GM12878 (cell line): ENCODE results near the gene HSPE1. TPM values are rescaled to one million over a fixed set of nuclear protein-coding genes. Genes with fewer than 3 reads are reported as not detected.

Experiments
- ATAC-seq: fragments of 200-7000 bp; cut with Tn5 transposase; 3 replicates; pipeline ENCODE4 v1.9.1; 2020; ENCODE audit warnings: mild to moderate bottlenecking, moderate library complexity
- BruUV-seq: library from RNA; stranded (reverse); fragments of 400-500 nt; replicated peaks from 2 replicates; lab custom pipeline; 2021; lab: Mats Ljungman, UMichigan
- CTCF ChIA-PET: fragments of 300-600 bp; sonication (Branson Sonifier 250); formaldehyde crosslinking; extraction: SDS; loops from one replicate; lab custom pipeline; 2021; ENCODE audit warnings: inconsistent platforms; lab: Yijun Ruan, JAX
- POLR2A ChIA-PET: fragments of 350-600 bp; formaldehyde crosslinking; extraction: SDS; loops from one replicate; lab custom pipeline; 2021; ENCODE audit warnings: inconsistent platforms; lab: Charles Lee
- RAD21 ChIA-PET: fragments of 300-600 bp; sonication (Branson Sonifier 250); formaldehyde crosslinking; loops from one replicate; lab custom pipeline; 2023; ENCODE audit warnings: antibody characterized with exemption; ENCODE audit not compliant: unreplicated experiment; lab: Charles Lee
- SMC1A ChIA-PET: fragments of 300-600 bp; sonication (Branson Sonifier 250); formaldehyde crosslinking; loops from one replicate; lab custom pipeline; 2023; ENCODE audit not compliant: unreplicated experiment, uncharacterized antibody; lab: Charles Lee
- DNase-seq: peaks from one replicate; pipeline ENCODE4 v3.0.0-alpha.2; 2011; ENCODE audit warnings: low read depth, low spot score
- FAIRE-seq: peaks from 3 replicates; lab custom pipeline; 2011; peaks lifted over from hg19 to GRCh38; lab: Jason Lieb, UNC
- H2AFZ ChIP-seq: 2 replicates; pipeline ENCODE4 v1.6.0; 2011; ENCODE audit warnings: low read depth, low read length, control low read depth; ENCODE audit not compliant: control insufficient read depth
- H3K27ac ChIP-seq: 2 replicates; pipeline ENCODE4 v1.5.1; 2011; ENCODE audit warnings: control low read depth; ENCODE audit not compliant: control insufficient read depth, insufficient read depth
- H3K27me3 ChIP-seq, 2 experiments: replicated peaks in 1 of 2; 2 replicates each; pipeline versions ENCODE4 v1.6.0 to v1.6.1; 2011; ENCODE audit warnings: low read length in 1 of 2; ENCODE audit not compliant: control insufficient read depth in 2 of 2, insufficient read depth in 2 of 2
- H3K36me3 ChIP-seq, 2 experiments: 2 replicates each; pipeline ENCODE4 v1.5.1; 2011; ENCODE audit warnings: low read length in 1 of 2; ENCODE audit not compliant: control insufficient read depth in 2 of 2, insufficient read depth in 2 of 2
- H3K4me1 ChIP-seq: 2 replicates; pipeline ENCODE4 v1.6.1; 2011; ENCODE audit warnings: mild to moderate bottlenecking, low read length, moderate library complexity, mixed read lengths; ENCODE audit not compliant: control insufficient read depth, insufficient read depth
- H3K4me2 ChIP-seq: 2 replicates; pipeline ENCODE4 v1.6.0; 2011; ENCODE audit warnings: control low read depth; ENCODE audit not compliant: control insufficient read depth, insufficient read depth
- H3K4me3 ChIP-seq: fragments of 200-600 bp; sonication (generic); 2 replicates; pipeline ENCODE4 v1.5.1; 2016
- H3K79me2 ChIP-seq: 2 replicates; pipeline ENCODE4 v1.6.0; 2011; ENCODE audit warnings: low read length; ENCODE audit not compliant: control insufficient read depth, insufficient read depth
- H3K9ac ChIP-seq: 2 replicates; pipeline ENCODE4 v1.8.0; 2011; ENCODE audit warnings: low read length, control low read depth, mixed read lengths; ENCODE audit not compliant: control insufficient read depth, insufficient read depth
- H3K9me3 ChIP-seq: replicated peaks from 3 replicates; pipeline ENCODE4 v1.5.1; 2011; ENCODE audit warnings: mild to moderate bottlenecking, low read length; ENCODE audit not compliant: control insufficient read depth, insufficient read depth
- H4K20me1 ChIP-seq: 2 replicates; pipeline ENCODE4 v1.6.0; 2011; ENCODE audit not compliant: control insufficient read depth, insufficient read depth
- BACH1 ChIP-seq: fragments of 450-650 bp; IDR thresholded peaks from 2 replicates; pipeline ENCODE4 v1.6.1; 2017; ENCODE audit warnings: mild to moderate bottlenecking, borderline replicate concordance
- CEBPB ChIP-seq, 2 experiments: fragments of 150-350 bp in 1 of 2; IDR thresholded peaks; 2 replicates each; pipeline ENCODE4 v1.6.1; 2012 to 2014; ENCODE audit warnings: low read depth in 2 of 2, low read length in 2 of 2, borderline replicate concordance in 1 of 2, inconsistent platforms in 1 of 2
- CHD1 ChIP-seq: IDR thresholded peaks from 2 replicates; pipeline ENCODE4 v1.6.1; 2012; ENCODE audit warnings: low read depth, low read length, improper control_type of control experiment
- ESRRA ChIP-seq: IDR thresholded peaks from 2 replicates; pipeline ENCODE4 v1.6.1; 2012; ENCODE audit warnings: mild to moderate bottlenecking, low read length, improper control_type of control experiment
- EZH2 ChIP-seq: IDR thresholded peaks from 2 replicates; pipeline ENCODE4 v1.6.1; 2012; ENCODE audit warnings: low read depth, mild to moderate bottlenecking, control low read depth, inconsistent platforms, low read length, borderline replicate concordance; ENCODE audit not compliant: control insufficient read depth
- MXI1 ChIP-seq: fragments of 150-350 bp; IDR thresholded peaks from 2 replicates; pipeline ENCODE4 v1.6.1; 2011; ENCODE audit warnings: low read depth, mild to moderate bottlenecking, inconsistent platforms, low read length, improper control_type of control experiment
- MYB ChIP-seq: fragments of 150-350 bp; IDR thresholded peaks from 2 replicates; pipeline ENCODE4 v1.6.1; 2014; ENCODE audit warnings: mild to moderate bottlenecking, low read depth, low read length, borderline replicate concordance
- NFIC ChIP-seq: IDR thresholded peaks from 2 replicates; pipeline ENCODE4 v1.6.1; 2012; ENCODE audit warnings: low read depth, mild to moderate bottlenecking, inconsistent platforms, low read length, moderate library complexity
- PAX8 ChIP-seq: fragments of 450-650 bp; IDR thresholded peaks from 2 replicates; pipeline ENCODE4 v1.6.1; 2017; ENCODE audit warnings: mild to moderate bottlenecking, moderate library complexity
- POLR2A ChIP-seq: IDR thresholded peaks from 2 replicates; pipeline ENCODE4 v1.6.1; 2011; ENCODE audit warnings: low read depth, mild to moderate bottlenecking, low read length
- SP1 ChIP-seq: IDR thresholded peaks from one replicate; pipeline ENCODE4 v1.6.1; 2011; ENCODE audit warnings: low read depth, low read length
- ZBED1 ChIP-seq: IDR thresholded peaks from 2 replicates; pipeline ENCODE4 v1.6.1; 2016; ENCODE audit warnings: borderline replicate concordance
- ZSCAN29 ChIP-seq: fragments of 450-650 bp; IDR thresholded peaks from 2 replicates; pipeline ENCODE4 v1.6.1; 2017; ENCODE audit warnings: mild to moderate bottlenecking, moderate library complexity
- WGBS: methylation state at CpG from one replicate; pipeline ENCODE4 v1.1.6; 2016; ENCODE audit warnings: low lambda C conversion rate; ENCODE audit not compliant: insufficient replicate concordance, insufficient coverage; ENCODE audit errors: missing lambda C conversion rate; 5-methylcytosine and 5-hydroxymethylcytosine counted together
- in situ Hi-C: fragments of 300-500 bp; cut with MboI; formaldehyde crosslinking; loops from 9 replicates; pipeline ENCODE4 v1.14.3; 2018; ENCODE audit warnings: mixed read lengths
- intact Hi-C: fragments of 100-400 bp; cut with micrococcal nuclease; formaldehyde crosslinking; loops from one replicate; pipeline ENCODE4 v1.14.2; 2022; ENCODE audit not compliant: unreplicated experiment
- polyA plus RNA-seq, 11 experiments: library from polyadenylated mRNA; depleted of rRNA in 4 of 11; unstranded in 6 of 11; stranded (reverse) in 5 of 11; fragments of >200 nt; fragmentation: Nextera tagmentation in 4 of 11; fragmentation: Illumina TruSeq in 1 of 11; extraction: Ambion mirVana in 4 of 11; extraction: Trizol in 1 of 11; gene quantifications; 1 replicate in 1 of 11; 2 replicates in 10 of 11; pipeline versions ENCODE4 v1.2.1 to v1.2.3, GENCODE V29; 2011 to 2016; ENCODE audit warnings: inconsistent platforms in 2 of 11, missing spikeins in 2 of 11, low read depth in 1 of 11
- total RNA-seq, 4 experiments: library from RNA; depleted of rRNA in 3 of 4; stranded (reverse); fragments of >200 nt in 3 of 4; fragmentation: Illumina TruSeq in 1 of 4; extraction: Trizol in 1 of 4; gene quantifications; 2 replicates each; pipeline versions ENCODE4 v1.2.1 to v1.2.3, GENCODE V29; 2013 to 2021
- TF ChIP-seq, protein P1 (sequence below): fragments of 150-350 bp; IDR thresholded peaks from 2 replicates; pipeline ENCODE4 v1.6.1; 2016; ENCODE audit warnings: low read depth, low read length
- TF ChIP-seq, protein P2 (sequence below): fragments of 450-650 bp; IDR thresholded peaks from 2 replicates; pipeline ENCODE4 v1.6.1; 2018; ENCODE audit warnings: borderline replicate concordance, mild to moderate bottlenecking; ENCODE audit not compliant: partially characterized antibody
- TF ChIP-seq, protein P3 (sequence below): fragments of 450-650 bp; IDR thresholded peaks from 2 replicates; pipeline ENCODE4 v1.6.1; 2017; ENCODE audit warnings: antibody characterized with exemption, mild to moderate bottlenecking, moderate library complexity

Gene HSPE1
- total and polyA plus RNA-seq, 10 of the 15 experiments (the other 5 are each of a cell fraction or from before 2014, with no cell fraction given), result 180 to 1,096 (median 505) TPM

DNA sequence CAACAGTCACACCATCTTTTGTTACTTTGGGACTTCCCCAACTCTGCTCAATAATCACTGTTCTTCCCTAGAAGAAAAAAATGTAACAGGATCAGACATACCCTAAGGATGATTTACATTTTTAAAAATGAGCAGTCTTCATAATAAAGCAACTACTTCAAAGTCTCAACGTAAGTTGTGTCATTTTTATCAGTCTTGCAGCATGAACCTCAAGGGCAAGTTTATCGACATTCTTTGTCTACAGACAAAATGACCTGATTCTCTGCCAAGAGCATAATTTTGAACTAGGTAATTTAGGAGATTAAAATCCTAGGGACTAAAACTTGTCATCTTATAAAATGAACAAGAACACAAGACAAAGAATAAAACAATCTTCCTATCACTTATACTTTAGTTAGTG, 2.9 kb upstream of the HSPE1 start:
- Histone ChIP-seq H3K4me3 (peak overlapping the region; percentile 88), H3K36me3 (peaks cover 5 to 32% of the 10 kb centered on the region in 2 experiments), H3K4me1 (peaks cover 13% of the 10 kb centered on the region), H3K79me2 (peaks cover 92% of the 10 kb centered on the region), H3K9me3 (no peaks in the 10 kb centered on the region), H3K27me3 (no peaks in the 10 kb centered on the region), H4K20me1 (no peaks in the 10 kb centered on the region), H2AFZ (no peak overlapping the region), H3K27ac (peak overlapping the region; percentile 24; the same call in 1 of the 2 replicates), H3K4me2 (peak overlapping the region; percentile 93), H3K9ac (peak overlapping the region; percentile 70)
- POLR2A ChIA-PET, result interaction anchor here (1.0 to 12.1 kb wide), 5 partner anchors 18 to 64 kb away, joined by 4 to 156 read pairs (median 43); partner anchors contain the start of genes COQ10B, MOB4 and SF3B1
- in situ Hi-C loops (no loop called here), intact Hi-C loops (loop anchor here (2.0 to 5.0 kb wide), 3 partner anchors 69 to 280 kb away; no protein-coding TSS in a partner anchor)
- WGBS, result 0% methylated on average over 2 of the region's 2 CpGs
- no peak for FAIRE-seq
- DNase-seq, result no peak
- RAD21 ChIA-PET, result interaction anchor here (1.2 to 4.2 kb wide), 3 partner anchors 52 to 208 kb away, joined by 3 to 22 read pairs (median 4); partner anchors contain the start of gene MARS2
- CTCF ChIA-PET, result interaction anchor here (1.2 to 1.5 kb wide), 2 partner anchors 65 to 108 kb away, joined by 3 to 4 read pairs; no protein-coding TSS in a partner anchor
- SMC1A ChIA-PET, result interaction anchor here (1.1 to 1.5 kb wide), 4 partner anchors 8 to 63 kb away, joined by 3 to 5 read pairs (median 3); partner anchors contain the start of gene SF3B1
- no TSS peak for BruUV-seq
- no peak for ATAC-seq
- TF ChIP-seq ZSCAN29, result no peak
- TF ChIP-seq CHD1, result no peak
- TF ChIP-seq NFIC, result no peak
- TF ChIP-seq, protein P1, sequence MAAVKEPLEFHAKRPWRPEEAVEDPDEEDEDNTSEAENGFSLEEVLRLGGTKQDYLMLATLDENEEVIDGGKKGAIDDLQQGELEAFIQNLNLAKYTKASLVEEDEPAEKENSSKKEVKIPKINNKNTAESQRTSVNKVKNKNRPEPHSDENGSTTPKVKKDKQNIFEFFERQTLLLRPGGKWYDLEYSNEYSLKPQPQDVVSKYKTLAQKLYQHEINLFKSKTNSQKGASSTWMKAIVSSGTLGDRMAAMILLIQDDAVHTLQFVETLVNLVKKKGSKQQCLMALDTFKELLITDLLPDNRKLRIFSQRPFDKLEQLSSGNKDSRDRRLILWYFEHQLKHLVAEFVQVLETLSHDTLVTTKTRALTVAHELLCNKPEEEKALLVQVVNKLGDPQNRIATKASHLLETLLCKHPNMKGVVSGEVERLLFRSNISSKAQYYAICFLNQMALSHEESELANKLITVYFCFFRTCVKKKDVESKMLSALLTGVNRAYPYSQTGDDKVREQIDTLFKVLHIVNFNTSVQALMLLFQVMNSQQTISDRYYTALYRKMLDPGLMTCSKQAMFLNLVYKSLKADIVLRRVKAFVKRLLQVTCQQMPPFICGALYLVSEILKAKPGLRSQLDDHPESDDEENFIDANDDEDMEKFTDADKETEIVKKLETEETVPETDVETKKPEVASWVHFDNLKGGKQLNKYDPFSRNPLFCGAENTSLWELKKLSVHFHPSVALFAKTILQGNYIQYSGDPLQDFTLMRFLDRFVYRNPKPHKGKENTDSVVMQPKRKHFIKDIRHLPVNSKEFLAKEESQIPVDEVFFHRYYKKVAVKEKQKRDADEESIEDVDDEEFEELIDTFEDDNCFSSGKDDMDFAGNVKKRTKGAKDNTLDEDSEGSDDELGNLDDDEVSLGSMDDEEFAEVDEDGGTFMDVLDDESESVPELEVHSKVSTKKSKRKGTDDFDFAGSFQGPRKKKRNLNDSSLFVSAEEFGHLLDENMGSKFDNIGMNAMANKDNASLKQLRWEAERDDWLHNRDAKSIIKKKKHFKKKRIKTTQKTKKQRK, result no peak
- TF ChIP-seq ZBED1, result no peak
- no peak for TF ChIP-seq BACH1
- TF ChIP-seq EZH2, result no peak
- TF ChIP-seq, protein P2, sequence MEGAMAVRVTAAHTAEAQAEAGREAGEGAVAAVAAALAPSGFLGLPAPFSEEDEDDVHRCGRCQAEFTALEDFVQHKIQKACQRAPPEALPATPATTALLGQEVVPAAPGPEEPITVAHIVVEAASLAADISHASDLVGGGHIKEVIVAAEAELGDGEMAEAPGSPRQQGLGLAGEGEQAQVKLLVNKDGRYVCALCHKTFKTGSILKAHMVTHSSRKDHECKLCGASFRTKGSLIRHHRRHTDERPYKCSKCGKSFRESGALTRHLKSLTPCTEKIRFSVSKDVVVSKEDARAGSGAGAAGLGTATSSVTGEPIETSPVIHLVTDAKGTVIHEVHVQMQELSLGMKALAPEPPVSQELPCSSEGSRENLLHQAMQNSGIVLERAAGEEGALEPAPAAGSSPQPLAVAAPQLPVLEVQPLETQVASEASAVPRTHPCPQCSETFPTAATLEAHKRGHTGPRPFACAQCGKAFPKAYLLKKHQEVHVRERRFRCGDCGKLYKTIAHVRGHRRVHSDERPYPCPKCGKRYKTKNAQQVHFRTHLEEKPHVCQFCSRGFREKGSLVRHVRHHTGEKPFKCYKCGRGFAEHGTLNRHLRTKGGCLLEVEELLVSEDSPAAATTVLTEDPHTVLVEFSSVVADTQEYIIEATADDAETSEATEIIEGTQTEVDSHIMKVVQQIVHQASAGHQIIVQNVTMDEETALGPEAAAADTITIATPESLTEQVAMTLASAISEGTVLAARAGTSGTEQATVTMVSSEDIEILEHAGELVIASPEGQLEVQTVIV, result no peak
- no peak for TF ChIP-seq MXI1
- TF ChIP-seq SP1, result no peak
- no peak for TF ChIP-seq PAX8
- TF ChIP-seq CEBPB (IDR thresholded peaks at IDR 0.05; ENCODE audit: borderline replicate concordance in 1 of 2, low read depth in 2 of 2, low read length in 2 of 2), result no peak
- TF ChIP-seq POLR2A, result no peak
- no peak for TF ChIP-seq MYB
- TF ChIP-seq ESRRA, result no peak
- TF ChIP-seq, protein P3, sequence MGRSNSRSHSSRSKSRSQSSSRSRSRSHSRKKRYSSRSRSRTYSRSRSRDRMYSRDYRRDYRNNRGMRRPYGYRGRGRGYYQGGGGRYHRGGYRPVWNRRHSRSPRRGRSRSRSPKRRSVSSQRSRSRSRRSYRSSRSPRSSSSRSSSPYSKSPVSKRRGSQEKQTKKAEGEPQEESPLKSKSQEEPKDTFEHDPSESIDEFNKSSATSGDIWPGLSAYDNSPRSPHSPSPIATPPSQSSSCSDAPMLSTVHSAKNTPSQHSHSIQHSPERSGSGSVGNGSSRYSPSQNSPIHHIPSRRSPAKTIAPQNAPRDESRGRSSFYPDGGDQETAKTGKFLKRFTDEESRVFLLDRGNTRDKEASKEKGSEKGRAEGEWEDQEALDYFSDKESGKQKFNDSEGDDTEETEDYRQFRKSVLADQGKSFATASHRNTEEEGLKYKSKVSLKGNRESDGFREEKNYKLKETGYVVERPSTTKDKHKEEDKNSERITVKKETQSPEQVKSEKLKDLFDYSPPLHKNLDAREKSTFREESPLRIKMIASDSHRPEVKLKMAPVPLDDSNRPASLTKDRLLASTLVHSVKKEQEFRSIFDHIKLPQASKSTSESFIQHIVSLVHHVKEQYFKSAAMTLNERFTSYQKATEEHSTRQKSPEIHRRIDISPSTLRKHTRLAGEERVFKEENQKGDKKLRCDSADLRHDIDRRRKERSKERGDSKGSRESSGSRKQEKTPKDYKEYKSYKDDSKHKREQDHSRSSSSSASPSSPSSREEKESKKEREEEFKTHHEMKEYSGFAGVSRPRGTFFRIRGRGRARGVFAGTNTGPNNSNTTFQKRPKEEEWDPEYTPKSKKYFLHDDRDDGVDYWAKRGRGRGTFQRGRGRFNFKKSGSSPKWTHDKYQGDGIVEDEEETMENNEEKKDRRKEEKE, result no peak
